CD4-positive, alpha-beta T cell treated with Interleukin-21 for 1 hour (primary cell): ENCODE data around the gene PPP2R5C.
"Not testable (repeated sequence)": the region's sequence is repeated elsewhere in the genome, so short reads cannot be mapped to it uniquely, and the experiment has no call there.

Source experiments
- DNase-seq: peaks from one replicate; pipeline ENCODE4 v3.0.0-alpha.2; 2020

PPP2R5C gene

GRCh38 chr14:101761032-101761880 lies at the start of gene PPP2R5C:
Gene PPP2R5C, plus strand, starts transcription at chr14:101761709. Its CDS starts 185 bp downstream, at chr14:101761894.
- peak; percentile 88 for DNase-seq

GRCh38 chr14:101711857-101712233 lies 49.7 kb upstream of the PPP2R5C start:
- DNase-seq = not testable (repeated sequence)

- not testable (repeated sequence) for DNase-seq
Observed at GRCh38 chr14:101712341-101712740, 49.2 kb upstream of the PPP2R5C start.

- peak; percentile 72 for DNase-seq
Observed at GRCh38 chr14:101713091-101713490, 48.4 kb upstream of the PPP2R5C start.

- peak; percentile 85 for DNase-seq
Observed at GRCh38 chr14:101713621-101714349, 47.7 kb upstream of the PPP2R5C start.

- no peak for DNase-seq
Observed at GRCh38 chr14:101714394-101714793, 47.1 kb upstream of the PPP2R5C start.

GRCh38 chr14:101715210-101716076 lies 46.1 kb upstream of the PPP2R5C start:
- DNase-seq = no peak

- no peak for DNase-seq
Observed at GRCh38 chr14:101716077-101716950, 45.2 kb upstream of the PPP2R5C start.

GRCh38 chr14:101716956-101717662 lies 44.4 kb upstream of the PPP2R5C start:
- DNase-seq = peak; percentile 39

- no peak for DNase-seq
Observed at GRCh38 chr14:101717663-101718490, 43.6 kb upstream of the PPP2R5C start.

GRCh38 chr14:101719045-101719645 lies 42.4 kb upstream of the PPP2R5C start:
- no peak for DNase-seq

GRCh38 chr14:101719708-101720107 lies 41.8 kb upstream of the PPP2R5C start:
- DNase-seq = no peak

- DNase-seq = no peak
Observed at GRCh38 chr14:101721111-101721510, 40.4 kb upstream of the PPP2R5C start.

GRCh38 chr14:101721951-101722661 lies 39.4 kb upstream of the PPP2R5C start:
- peak; percentile 90 for DNase-seq

GRCh38 chr14:101723061-101723595 lies 38.4 kb upstream of the PPP2R5C start:
- DNase-seq = no peak

- DNase-seq = not testable (repeated sequence)
Observed at GRCh38 chr14:101725652-101726051, 35.9 kb upstream of the PPP2R5C start.

GRCh38 chr14:101726295-101726953 lies 35.1 kb upstream of the PPP2R5C start:
- no peak for DNase-seq

- DNase-seq = no peak
Observed at GRCh38 chr14:101726954-101727302, 34.6 kb upstream of the PPP2R5C start.
